ENCODE results near the gene TMTC2. TPM values are rescaled to one million over a fixed set of nuclear protein-coding genes. Genes with fewer than 3 reads are reported as not detected.

Gene TMTC2
- total and polyA plus RNA-seq, 2 donors (not counting 3 experiments of a cell fraction or from before 2014, with no cell fraction given): 4.1 to 7.8 TPM

DNA sequence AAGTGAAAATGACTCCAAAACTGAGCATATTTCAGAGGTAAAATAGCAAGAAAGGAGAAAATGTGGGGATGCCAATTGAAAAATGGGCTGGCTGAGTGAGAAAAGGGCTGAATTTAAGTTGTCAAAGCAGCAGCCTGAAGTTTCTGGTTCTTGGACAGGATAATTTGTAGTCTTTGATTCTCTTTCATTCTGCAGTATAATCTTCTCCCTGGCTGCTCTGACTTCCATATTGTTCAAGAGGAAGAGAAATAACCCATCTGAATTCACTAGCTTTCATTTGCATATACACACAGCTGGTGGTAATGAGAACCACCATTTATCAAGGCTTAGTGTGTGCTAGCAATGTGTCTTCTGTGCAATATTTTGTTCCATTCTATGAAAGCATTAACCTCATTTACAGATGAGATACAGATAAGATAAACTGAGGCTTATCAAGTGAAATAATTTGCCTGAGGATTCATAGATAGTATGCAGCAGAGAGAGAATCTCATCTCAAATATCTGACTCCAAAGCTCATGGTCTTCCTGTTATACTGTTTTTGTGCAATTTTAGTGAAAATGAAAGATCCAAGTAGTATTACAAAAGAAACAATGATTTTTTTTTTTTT is 184.2 kb downstream of the TMTC2 start:
- no peak overlapping the region for H3K27ac ChIP-seq (ENCODE audit: insufficient read depth, low read depth, low read length)
- no peak overlapping the region for H2AFZ ChIP-seq (ENCODE audit: low read depth, low read length)
- no peaks in the 10 kb centered on the region for H4K20me1 ChIP-seq (replicated peaks; ENCODE audit: control insufficient read depth, extremely low read depth, insufficient read depth, low read length)
- CTCF ChIA-PET: interaction anchor here (0.6 kb wide), 1 partner anchor 281 kb away, joined by 4 read pairs; no protein-coding TSS in a partner anchor
- BruUV-seq (replicated peaks): no TSS peak
- FAIRE-seq (no peak), DNase-seq (ENCODE audit: low read depth, low spot score) (no peak)
- H3K27me3 ChIP-seq (ENCODE audit: control insufficient read depth in 2 of 2, insufficient read depth in 2 of 2, low read length in 2 of 2): no peaks in the 10 kb centered on the region
- H3K79me2 ChIP-seq (ENCODE audit: control insufficient read depth, insufficient read depth, low read length): no peaks in the 10 kb centered on the region
- H3K4me2 ChIP-seq (ENCODE audit: insufficient read depth, low read length): no peak overlapping the region
- no peaks in the 10 kb centered on the region for H3K9me1 ChIP-seq (replicated peaks; ENCODE audit: control insufficient read depth, extremely low read depth, insufficient read depth, low read length)
- no peak overlapping the region for H3K4me3 ChIP-seq (replicated peaks in 1 of 3; ENCODE audit: insufficient read depth in 1 of 3, low read depth in 1 of 3, low read length in 3 of 3)
- TF ChIP-seq EZH2 (IDR thresholded peaks at IDR 0.05; ENCODE audit: borderline replicate concordance, low read depth, low read length, severe bottlenecking): no peak
- no peak for TF ChIP-seq GATA2 (IDR thresholded peaks at IDR 0.05; ENCODE audit: insufficient read depth, insufficient read length, low read depth, low read length)
- no peak for TF ChIP-seq POLR2A (IDR thresholded peaks at IDR 0.05; ENCODE audit: low read depth, low read length)
- TF ChIP-seq, protein P1, sequence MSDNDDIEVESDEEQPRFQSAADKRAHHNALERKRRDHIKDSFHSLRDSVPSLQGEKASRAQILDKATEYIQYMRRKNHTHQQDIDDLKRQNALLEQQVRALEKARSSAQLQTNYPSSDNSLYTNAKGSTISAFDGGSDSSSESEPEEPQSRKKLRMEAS (IDR thresholded peaks at IDR 0.05; ENCODE audit: insufficient read depth, insufficient read length): no peak
- POLR2A ChIA-PET: no interaction called here
- no peaks in the 10 kb centered on the region for H3K4me1 ChIP-seq (ENCODE audit: control insufficient read depth, extremely low read depth, insufficient read depth, low read length)
- no peaks in the 10 kb centered on the region for H3K9me3 ChIP-seq (replicated peaks; ENCODE audit: control insufficient read depth, insufficient read depth, low read length)
- dilution Hi-C loops (cut with MboI; ENCODE audit: extremely low pct_ligation_motif_present, low sequenced_read_pairs) (no loop called here), intact Hi-C loops (cut with micrococcal nuclease) (no loop called here)
- H3K9ac ChIP-seq (replicated peaks; ENCODE audit: extremely low read depth, insufficient read depth, low read length): no peak overlapping the region
- no peaks in the 10 kb centered on the region for H3K36me3 ChIP-seq (ENCODE audit: control insufficient read depth in 2 of 2, extremely low read depth in 1 of 2, insufficient read depth in 2 of 2, low read length in 2 of 2)

DNA sequence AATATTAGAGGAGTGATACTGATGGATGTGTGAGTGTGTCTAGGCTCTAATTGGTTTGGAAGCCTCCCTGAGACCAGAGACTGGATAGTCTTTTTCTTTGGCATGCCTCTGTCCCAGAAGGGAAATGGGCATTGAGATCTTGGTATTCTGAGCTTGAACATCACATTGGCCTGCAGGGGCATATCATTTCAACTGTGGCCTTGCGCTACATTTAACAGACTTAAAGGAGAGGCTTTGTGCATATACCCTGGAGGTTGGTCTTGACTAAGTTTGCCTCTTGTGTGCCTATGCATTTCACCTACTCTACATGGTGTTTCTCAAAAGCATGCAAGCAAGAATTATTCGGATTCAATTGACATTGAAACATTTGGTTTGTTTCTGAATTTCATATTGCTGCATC is 185.4 kb downstream of the TMTC2 start:
- H3K9me1 ChIP-seq (replicated peaks; ENCODE audit: control insufficient read depth, extremely low read depth, insufficient read depth, low read length): no peaks in the 10 kb centered on the region

More for the DNA sequence above, 185.4 kb downstream of the TMTC2 start:
- DNase-seq (ENCODE audit: low read depth, low spot score): no peak
- no peaks in the 10 kb centered on the region for H4K20me1 ChIP-seq (replicated peaks; ENCODE audit: control insufficient read depth, extremely low read depth, insufficient read depth, low read length)
- FAIRE-seq: no peak
- TF ChIP-seq JUN (IDR thresholded peaks at IDR 0.05; ENCODE audit: borderline replicate concordance, insufficient read depth, insufficient read length, low read depth): no peak
- no peak for TF ChIP-seq MYC (IDR thresholded peaks at IDR 0.05; ENCODE audit: low read depth, low read length)
- no peak for TF ChIP-seq EZH2 (IDR thresholded peaks at IDR 0.05; ENCODE audit: borderline replicate concordance, low read depth, low read length, severe bottlenecking)
- TF ChIP-seq FOS (IDR thresholded peaks at IDR 0.05; ENCODE audit: borderline replicate concordance, insufficient read depth, low read length): no peak
- TF ChIP-seq GATA2 (IDR thresholded peaks at IDR 0.05; ENCODE audit: insufficient read depth, insufficient read length, low read depth, low read length): no peak
- TF ChIP-seq, protein P1 (IDR thresholded peaks at IDR 0.05; ENCODE audit: insufficient read depth, insufficient read length): no peak
- TF ChIP-seq, protein P2, sequence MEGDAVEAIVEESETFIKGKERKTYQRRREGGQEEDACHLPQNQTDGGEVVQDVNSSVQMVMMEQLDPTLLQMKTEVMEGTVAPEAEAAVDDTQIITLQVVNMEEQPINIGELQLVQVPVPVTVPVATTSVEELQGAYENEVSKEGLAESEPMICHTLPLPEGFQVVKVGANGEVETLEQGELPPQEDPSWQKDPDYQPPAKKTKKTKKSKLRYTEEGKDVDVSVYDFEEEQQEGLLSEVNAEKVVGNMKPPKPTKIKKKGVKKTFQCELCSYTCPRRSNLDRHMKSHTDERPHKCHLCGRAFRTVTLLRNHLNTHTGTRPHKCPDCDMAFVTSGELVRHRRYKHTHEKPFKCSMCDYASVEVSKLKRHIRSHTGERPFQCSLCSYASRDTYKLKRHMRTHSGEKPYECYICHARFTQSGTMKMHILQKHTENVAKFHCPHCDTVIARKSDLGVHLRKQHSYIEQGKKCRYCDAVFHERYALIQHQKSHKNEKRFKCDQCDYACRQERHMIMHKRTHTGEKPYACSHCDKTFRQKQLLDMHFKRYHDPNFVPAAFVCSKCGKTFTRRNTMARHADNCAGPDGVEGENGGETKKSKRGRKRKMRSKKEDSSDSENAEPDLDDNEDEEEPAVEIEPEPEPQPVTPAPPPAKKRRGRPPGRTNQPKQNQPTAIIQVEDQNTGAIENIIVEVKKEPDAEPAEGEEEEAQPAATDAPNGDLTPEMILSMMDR (IDR thresholded peaks at IDR 0.05; ENCODE audit: extremely low read depth in 1 of 2, insufficient read depth in 1 of 2, low read depth in 1 of 2, low read length in 2 of 2): no peak
- TF ChIP-seq POLR2A (IDR thresholded peaks at IDR 0.05; ENCODE audit: low read depth, low read length): no peak
- TF ChIP-seq POLR2AphosphoS5 (IDR thresholded peaks at IDR 0.05; ENCODE audit: insufficient read depth, low read depth, low read length): no peak
- H3K9ac ChIP-seq (replicated peaks; ENCODE audit: extremely low read depth, insufficient read depth, low read length): no peak overlapping the region
- H3K9me3 ChIP-seq (replicated peaks; ENCODE audit: control insufficient read depth, insufficient read depth, low read length): no peaks in the 10 kb centered on the region
- no peaks in the 10 kb centered on the region for H3K4me1 ChIP-seq (ENCODE audit: control insufficient read depth, extremely low read depth, insufficient read depth, low read length)
- no peak overlapping the region for H3K27ac ChIP-seq (ENCODE audit: insufficient read depth, low read depth, low read length)
- CTCF ChIA-PET: no interaction called here
- intact Hi-C loops (cut with micrococcal nuclease): no loop called here
- no peak overlapping the region for H3K4me3 ChIP-seq (replicated peaks in 1 of 3; ENCODE audit: insufficient read depth in 1 of 3, low read depth in 1 of 3, low read length in 3 of 3)
- H3K36me3 ChIP-seq (ENCODE audit: control insufficient read depth in 2 of 2, extremely low read depth in 1 of 2, insufficient read depth in 2 of 2, low read length in 2 of 2): no peaks in the 10 kb centered on the region
- POLR2A ChIA-PET: no interaction called here
- H2AFZ ChIP-seq (ENCODE audit: low read depth, low read length): no peak overlapping the region
- no TSS peak for BruUV-seq (replicated peaks)
- no peaks in the 10 kb centered on the region for H3K79me2 ChIP-seq (ENCODE audit: control insufficient read depth, insufficient read depth, low read length)
- dilution Hi-C loops (cut with MboI; ENCODE audit: extremely low pct_ligation_motif_present, low sequenced_read_pairs): no loop called here
- no peak overlapping the region for H3K4me2 ChIP-seq (ENCODE audit: insufficient read depth, low read length)
- H3K27me3 ChIP-seq (ENCODE audit: control insufficient read depth in 2 of 2, insufficient read depth in 2 of 2, low read length in 2 of 2): no peaks in the 10 kb centered on the region
